Fibroblast of villous mesenchyme (primary cell): ENCODE measurements around the gene SFI1. TPM values are rescaled to one million over a fixed set of nuclear protein-coding genes. Genes with fewer than 3 reads are reported as not detected.

Source experiments
- DNase-seq: peaks from one replicate; pipeline ENCODE4 v3.0.0-alpha.2; 2010; ENCODE audit warnings: low read depth
- H3K4me3 ChIP-seq: 2 replicates; pipeline ENCODE4 v1.5.1; 2011; ENCODE audit warnings: low read depth, mild to moderate bottlenecking, low read length
- total RNA-seq: library from RNA; depleted of rRNA; stranded (reverse); fragments of >200 nt; gene quantifications from 2 replicates; pipeline ENCODE4 v1.2.3, GENCODE V29; 2012
- TF ChIP-seq, protein P1 (sequence below): IDR thresholded peaks from 2 replicates; pipeline ENCODE4 v1.5.1; 2012; ENCODE audit warnings: low read depth, mild to moderate bottlenecking, low read length; ENCODE audit not compliant: insufficient read depth

The SFI1 gene
- total RNA-seq, 1 donor: 15.5 TPM

DNA sequence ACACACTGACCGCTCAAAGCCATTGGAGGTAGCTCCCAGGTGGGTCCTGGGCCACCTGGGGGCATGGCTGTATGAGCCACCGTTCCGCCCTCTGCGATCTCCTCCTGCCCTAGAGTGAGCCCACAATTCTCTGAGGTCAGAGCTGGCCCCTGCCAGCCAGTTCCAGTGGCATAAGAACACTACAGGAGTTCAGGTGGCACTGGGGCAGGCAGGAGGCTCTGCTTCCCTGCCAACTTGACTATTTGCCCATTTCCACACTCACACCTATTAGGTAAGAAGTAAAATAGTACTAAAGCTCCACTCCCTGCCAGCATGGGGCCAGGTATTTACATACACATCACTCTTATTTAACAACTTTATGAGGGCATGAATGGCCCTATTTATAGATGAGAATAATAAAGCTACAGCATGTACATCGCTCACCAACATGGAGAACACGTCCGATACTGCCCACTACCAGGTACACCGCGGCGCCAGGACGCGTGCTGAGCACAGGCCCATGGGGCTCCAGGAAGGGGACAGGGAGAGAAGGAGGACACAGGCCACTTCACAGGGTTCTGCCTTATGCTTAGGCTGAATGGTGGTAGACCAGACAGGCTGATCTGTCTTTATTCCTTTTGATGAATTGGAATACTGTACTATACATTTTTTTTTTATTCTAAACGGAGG is 139.4 kb downstream of the SFI1 start:
- DNase-seq: no peak
- no peak overlapping the region for H3K4me3 ChIP-seq
- TF ChIP-seq, protein P1, sequence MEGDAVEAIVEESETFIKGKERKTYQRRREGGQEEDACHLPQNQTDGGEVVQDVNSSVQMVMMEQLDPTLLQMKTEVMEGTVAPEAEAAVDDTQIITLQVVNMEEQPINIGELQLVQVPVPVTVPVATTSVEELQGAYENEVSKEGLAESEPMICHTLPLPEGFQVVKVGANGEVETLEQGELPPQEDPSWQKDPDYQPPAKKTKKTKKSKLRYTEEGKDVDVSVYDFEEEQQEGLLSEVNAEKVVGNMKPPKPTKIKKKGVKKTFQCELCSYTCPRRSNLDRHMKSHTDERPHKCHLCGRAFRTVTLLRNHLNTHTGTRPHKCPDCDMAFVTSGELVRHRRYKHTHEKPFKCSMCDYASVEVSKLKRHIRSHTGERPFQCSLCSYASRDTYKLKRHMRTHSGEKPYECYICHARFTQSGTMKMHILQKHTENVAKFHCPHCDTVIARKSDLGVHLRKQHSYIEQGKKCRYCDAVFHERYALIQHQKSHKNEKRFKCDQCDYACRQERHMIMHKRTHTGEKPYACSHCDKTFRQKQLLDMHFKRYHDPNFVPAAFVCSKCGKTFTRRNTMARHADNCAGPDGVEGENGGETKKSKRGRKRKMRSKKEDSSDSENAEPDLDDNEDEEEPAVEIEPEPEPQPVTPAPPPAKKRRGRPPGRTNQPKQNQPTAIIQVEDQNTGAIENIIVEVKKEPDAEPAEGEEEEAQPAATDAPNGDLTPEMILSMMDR: no peak

DNA sequence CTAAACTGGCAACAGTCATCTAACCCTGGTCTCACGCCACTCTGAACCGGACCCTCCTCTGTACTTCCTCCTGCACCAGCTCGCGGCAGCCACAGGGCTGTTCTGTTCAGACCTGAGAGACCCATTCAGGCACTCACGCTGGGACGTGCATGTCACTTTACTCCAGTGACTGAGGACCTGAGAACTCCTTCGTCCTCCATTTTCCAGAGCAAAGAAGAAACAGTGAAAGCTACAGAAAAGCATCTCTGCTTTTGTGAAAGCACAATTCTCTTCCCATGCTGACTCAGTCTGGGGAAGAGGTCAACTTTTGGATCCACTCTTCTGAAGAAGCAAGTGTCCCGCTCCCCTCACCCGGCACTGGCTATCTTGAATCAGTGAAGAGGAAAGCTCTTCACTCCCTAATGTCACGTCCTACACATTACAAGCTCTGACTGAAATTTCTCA is 141.1 kb downstream of the SFI1 start:
- TF ChIP-seq, protein P1: no peak
- no peak overlapping the region for H3K4me3 ChIP-seq
- no peak for DNase-seq

DNA sequence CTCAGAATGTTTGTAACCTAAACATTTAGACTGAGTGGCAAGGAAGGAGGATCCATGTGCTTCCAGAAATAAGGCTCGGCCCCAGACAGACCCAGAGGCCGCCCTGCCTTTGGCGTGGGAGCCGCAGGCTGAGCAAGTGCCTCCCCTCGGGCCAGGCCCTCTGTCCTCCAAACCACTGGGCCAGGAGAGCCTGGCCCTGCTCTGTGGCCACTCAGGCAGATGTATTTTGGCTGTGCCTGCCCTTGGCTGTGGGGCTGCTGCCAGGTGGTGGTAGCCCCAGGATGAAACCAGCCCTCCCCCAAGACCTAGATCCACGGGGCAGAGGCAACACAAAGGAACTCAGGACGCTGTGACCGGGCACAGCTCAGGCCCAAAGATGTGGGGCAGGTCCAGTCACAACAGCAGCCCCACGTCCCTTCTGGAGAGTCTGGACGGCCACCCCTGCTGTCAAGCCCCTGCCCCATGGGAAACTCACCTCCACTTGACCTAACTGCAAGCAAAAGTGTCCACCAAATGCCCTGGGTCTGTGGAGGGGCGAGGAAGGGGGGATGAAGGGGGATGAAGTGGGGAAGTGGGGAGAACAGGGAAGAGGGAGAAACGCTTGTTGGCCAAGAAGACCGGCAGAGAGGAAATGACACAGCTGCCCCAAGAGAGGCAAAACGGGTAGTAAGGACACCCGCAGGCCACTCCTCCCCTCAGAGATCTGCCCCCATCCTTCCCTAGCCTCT is 141.7 kb downstream of the SFI1 start:
- H3K4me3 ChIP-seq: no peak overlapping the region
- TF ChIP-seq, protein P1: no peak
- DNase-seq: no peak

DNA sequence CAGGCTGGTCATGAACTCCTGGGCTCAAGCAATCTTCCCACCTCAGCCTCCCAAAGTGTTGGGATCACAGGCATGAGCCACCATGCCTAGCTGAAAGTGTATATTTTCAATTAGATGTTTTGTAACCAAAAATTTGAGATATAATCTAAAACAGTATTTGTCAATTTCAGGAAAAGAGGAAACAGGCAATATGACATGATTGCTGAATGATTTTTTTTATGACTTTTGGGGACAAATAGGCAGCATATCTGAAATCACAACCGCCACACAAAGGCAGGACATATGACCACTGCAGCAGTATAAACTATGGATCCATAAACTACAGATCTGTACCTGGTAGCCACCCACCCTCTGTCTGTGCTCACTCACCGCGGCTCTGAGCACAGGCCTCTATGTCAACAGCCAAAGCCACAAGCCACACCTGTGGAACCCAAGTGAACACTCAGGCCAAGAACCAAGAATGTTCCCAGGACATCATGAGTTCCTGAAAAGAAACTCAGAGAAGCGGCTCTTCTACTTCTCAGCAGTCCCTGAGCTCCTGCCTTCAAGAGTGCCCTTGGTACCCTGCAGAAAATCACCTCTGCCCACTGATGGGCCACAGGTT is 143.2 kb downstream of the SFI1 start:
- TF ChIP-seq, protein P1: no peak
- DNase-seq: no peak
- no peak overlapping the region for H3K4me3 ChIP-seq

DNA sequence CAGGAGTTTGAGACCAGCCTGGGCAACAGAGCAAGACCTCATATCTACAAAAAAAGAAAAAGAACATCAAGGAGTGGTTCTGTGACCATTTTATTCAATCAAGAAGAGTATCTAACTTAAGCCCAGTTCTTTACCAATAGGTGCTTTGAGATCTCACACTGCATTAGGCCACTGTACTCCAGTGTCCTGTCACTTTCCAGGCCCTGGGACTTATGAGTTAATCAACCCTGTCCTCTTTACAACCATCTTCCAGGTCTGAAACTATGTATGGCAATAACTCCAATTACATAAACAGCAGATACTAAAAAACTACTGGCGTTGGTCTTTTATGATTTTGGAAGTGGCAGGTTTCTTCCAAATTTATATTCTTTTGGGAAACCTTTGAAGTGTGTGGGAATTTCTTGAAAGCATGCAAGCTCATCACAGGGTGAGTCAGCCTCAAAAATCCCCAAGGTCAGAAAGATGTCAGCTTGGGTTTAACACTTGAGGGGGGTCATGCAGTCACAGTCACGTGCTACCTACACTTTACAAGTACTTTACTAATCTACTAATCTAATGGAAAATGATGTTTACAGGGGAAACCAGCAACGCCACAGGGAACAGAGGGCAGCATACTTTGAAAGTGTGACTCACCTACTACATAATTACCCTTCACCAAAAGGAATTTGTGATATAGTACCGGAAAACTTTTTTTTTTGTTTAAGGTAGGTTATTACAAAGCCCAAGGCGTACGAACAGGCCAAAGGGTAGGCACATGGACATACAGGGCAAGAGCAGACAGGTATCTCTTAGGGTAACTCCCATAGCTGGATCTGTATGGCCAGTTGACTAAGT is 150.1 kb downstream of the SFI1 start:
- TF ChIP-seq, protein P1: no peak
- DNase-seq: peak; percentile 100
- H3K4me3 ChIP-seq: no peak overlapping the region

DNA sequence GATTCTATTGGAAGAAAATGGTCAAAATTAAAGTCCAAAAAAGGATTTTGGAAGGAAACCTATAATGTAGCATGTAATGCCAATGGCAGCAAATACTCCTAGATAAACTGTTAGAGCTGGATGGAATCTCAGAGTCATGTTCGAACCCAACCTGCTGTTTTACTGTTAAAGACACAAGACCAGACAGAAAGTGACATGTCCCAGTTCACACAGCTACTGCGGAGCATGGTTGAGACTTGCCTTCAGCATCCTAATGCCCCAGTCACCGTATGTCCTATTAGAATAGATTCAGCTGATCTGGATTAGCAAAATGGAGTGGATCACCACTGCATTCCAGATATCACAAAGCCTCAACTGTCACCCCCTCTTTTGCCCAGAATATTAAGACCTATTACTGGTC is 150.7 kb downstream of the SFI1 start:
- H3K4me3 ChIP-seq: no peak overlapping the region
- DNase-seq: no peak
- TF ChIP-seq, protein P1: no peak
